IPS-NIHi7 (cell line): ENCODE measurements around the gene NFIB.

Experiments used
- DNase-seq: peaks from one replicate; pipeline ENCODE4 v3.0.0; 2012; ENCODE audit warnings: mixed read lengths; ENCODE audit errors: extremely low spot score

NFIB gene

GRCh38 chr9:14246951-14247350 is 67.0 kb downstream of the NFIB start:
- DNase-seq = no peak

GRCh38 chr9:14245901-14246525 is 67.9 kb downstream of the NFIB start:
- no peak for DNase-seq

DNA sequence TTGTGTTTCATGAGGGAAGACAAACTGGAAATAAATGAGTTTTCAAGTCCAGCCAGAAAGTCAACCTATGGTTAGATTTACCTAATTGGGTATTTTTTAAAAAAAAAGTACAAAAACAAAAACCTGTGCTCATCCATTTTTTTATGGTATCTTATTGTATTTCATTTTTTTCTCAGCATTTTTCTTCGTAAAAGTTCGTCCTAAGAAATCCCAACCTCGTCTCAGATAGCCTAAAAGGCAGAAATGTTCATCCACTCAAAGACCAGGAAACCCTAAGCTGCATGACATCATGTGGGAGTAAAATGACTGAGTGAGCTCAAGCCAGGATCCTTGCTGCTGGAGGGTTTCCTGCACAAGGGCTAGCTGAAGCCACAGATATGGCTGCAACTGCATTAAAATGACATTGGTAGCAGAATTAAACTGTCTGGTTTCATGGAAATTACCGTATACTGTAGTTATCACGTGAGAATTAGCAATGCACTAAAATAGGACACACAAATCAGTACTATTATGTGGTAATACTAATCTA is 70.4 kb downstream of the NFIB start:
- DNase-seq = no peak

- DNase-seq = no peak
Observed at GRCh38 chr9:14242150-14242805, 71.7 kb downstream of the NFIB start.

DNA sequence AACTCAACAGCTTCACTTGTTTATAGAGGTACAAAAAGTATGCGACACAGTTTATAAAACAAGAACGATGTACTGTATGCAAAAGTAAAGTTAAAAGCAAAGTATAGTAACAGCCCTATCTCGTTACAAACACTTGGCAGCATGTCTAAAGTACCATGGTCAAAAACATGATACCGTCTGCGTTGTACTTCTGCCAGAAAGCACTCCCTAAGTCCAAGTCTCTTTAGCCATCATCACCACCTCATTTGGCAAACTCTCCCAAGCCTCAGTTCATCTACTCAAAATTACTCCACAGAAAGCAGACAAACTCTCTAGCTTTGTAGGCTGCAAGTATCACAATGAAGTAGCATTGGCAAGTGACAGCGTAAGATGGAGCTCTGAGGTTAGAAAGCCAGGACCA is 73.4 kb downstream of the NFIB start:
- no peak for DNase-seq

GRCh38 chr9:14238518-14238917 is 75.4 kb downstream of the NFIB start:
- peak; percentile 23 for DNase-seq

GRCh38 chr9:14238079-14238478 is 75.9 kb downstream of the NFIB start:
- DNase-seq = peak; percentile 33

DNA sequence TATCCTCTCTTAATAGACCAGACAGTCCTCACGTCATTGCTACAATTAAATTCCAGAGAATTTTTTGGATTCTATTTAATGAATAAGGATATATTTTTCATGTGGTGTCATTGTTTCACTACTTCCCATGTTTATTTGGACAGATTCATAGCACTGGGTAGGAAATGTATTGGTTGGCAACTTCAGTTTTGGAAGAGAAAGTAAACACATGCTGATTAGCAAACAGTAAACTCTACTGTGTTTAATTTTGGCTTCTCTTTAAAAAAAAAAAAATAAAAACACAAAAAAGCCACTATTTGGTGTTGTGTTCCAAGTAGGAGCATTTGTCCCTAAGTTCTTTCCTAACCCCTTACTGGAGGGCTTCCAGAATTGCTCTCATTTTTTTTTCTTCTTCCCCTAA is 77.3 kb downstream of the NFIB start:
- DNase-seq = no peak

DNA sequence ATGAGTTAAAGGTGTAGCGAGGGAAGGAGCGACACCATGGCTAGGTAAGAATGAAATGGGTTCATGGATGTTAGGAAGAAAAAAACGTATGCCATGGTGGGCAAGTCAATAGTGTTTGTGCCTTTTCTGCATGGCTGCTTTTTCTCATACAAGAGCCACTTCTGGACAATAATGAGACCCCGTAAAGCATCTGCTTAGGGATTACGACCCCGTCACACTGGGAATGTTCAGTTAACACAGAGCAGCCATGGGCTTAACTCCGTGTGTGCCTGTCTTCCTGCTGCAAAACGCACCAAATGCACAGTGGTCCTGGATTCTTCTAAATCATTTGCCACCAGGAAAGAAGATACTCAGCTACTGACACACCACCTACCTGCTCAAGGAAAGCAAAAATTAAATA is 81.8 kb downstream of the NFIB start:
- no peak for DNase-seq

DNA sequence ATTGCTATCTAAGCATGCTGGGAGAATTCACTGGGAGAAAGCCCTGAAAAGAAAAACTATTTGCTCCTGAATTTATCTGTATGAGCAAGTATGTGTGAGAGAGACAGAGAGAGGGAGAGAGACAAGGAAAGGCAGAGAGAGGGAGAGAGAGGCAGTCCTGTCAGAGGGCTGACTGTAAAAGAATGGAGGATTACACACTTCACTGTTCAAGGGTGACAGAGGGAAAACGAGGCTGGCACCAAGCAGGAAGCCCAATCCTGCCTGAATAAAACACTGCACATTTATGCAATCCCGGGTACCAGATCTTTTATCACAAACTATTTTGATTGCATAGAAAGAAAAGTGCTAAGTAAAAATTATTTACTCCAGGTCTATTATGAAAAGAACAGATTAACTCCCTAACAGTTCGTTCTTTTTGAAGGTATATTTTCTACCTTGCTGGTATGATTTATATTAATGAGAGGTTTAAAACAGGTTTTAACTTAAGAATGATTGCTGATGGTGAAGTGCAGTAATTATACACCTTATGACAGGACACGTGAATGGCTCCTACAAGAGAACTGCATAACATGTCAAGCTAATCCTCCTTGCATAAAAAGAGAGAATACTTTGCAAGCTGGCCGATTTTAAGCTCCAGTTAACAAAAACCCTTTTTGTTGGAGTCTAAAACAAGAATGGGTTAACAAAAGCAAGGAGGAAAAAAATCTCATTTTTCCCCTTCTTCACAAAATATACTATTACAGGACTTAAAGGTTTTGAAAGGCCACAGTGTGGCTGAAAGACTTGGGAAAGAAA is 82.5 kb downstream of the NFIB start:
- no peak for DNase-seq

GRCh38 chr9:14228602-14229001 is 85.3 kb downstream of the NFIB start:
- DNase-seq = no peak

DNA sequence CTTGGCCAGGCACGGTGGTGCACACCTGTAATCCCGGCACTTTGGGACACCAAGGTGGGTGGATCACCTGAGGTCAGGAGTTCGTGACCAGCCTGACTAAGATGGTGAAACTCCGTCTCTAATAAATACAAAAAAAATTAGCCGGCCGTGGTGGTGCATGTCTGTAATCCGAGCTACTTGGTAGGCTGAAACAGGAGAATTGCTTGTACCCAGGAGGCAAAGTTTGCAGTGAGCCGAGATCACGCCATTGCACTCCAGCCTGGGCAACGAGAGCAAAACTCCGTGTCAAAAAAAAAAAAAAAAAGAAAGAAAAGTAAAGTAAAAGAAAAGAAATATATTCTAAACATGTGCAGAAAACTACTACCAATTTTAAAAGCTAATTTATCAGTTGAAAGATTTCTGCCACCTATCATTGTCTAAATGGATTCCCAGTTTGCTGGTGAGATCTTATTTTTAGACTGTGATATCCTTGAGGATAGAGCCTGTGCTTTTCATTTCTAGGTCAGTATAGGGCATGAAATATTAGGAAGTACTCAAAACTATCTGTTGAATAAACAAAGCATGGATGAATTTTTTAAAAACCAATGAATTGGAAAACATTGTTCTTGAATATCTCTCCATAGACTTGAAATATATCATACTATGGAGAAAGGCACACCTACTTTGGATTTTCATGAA is 86.9 kb downstream of the NFIB start:
- no peak for DNase-seq

DNA sequence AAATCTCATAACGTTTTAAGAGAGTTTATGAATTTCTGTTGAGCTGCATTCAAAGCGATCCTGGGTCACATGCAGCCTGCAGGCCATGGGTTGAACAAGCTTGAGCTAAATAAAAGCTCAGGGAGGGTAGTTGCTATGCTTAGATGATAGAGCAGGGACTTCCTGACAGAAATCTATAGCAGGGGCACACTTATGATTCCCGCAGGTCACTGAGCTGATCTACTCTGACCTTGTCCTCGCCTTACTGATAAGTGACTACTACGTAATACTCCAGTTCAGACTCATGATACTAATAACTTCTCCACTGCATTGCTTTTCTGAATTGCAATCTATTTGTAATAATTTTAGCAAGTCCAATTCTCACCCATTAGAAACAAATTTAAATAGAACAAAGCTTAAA is 90.9 kb downstream of the NFIB start:
- no peak for DNase-seq

GRCh38 chr9:14222149-14222835 is 91.6 kb downstream of the NFIB start:
- DNase-seq = no peak

DNA sequence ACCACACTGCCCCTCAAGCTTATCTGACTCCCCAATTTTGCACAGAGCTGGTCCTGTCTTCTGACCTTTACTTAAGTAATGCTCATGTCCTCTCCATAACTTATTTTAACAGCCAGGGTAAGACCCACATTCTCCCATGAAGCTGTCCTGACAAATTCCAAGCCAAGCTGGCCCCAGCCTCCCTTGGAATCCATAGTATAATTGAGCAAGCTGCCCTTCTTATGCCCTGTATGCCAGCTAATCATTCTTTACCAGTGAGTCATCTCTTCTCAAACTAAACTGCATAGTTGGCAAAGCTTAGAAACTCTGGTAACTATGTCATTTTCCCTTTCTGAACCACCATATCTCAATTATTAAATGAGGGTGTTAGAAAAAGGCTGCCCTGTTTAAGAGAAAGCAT is 92.4 kb downstream of the NFIB start:
- no peak for DNase-seq

DNA sequence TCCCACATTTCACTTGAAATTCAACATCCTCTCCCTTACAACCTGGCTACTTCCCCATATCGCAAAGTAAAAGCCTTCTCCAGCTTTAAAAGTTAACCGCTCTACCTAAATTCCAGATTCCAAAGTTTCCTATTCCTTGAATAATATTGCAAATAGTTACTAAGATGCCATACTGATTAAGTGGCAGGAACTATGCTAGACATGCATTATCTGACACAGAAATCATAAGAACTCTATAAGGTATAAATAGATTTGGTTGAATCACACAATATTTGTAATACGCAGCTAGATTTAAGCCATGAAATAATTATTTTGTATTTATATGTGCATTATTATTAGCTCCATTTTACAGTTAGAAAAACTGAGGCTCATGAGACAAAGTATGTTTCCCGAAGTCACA is 92.8 kb downstream of the NFIB start:
- DNase-seq = no peak

DNA sequence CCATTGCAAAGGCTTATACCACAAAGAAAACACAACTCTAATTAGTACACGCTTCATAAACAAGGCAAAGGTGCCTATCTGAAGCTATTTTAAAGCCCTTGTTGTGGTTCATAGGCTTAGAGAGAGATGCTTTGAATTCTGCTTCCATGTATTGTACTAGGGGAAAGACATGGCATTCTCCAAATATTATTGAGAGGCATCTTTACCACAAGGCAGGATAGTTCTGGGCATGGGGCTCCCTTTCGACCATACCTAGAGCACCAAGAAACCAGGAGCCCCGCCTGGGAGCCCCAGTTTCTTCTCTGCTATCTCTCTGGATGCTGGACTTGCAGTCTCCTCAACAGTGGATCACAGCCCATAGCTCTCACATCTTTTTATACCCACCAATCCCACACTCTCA is 93.7 kb downstream of the NFIB start:
- no peak for DNase-seq

GRCh38 chr9:14219850-14220249 is 94.1 kb downstream of the NFIB start:
- DNase-seq = no peak

- no peak for DNase-seq
Observed at GRCh38 chr9:14218253-14218652, 95.7 kb downstream of the NFIB start.

- DNase-seq = no peak
Observed at GRCh38 chr9:14216612-14217194, 97.2 kb downstream of the NFIB start.

DNA sequence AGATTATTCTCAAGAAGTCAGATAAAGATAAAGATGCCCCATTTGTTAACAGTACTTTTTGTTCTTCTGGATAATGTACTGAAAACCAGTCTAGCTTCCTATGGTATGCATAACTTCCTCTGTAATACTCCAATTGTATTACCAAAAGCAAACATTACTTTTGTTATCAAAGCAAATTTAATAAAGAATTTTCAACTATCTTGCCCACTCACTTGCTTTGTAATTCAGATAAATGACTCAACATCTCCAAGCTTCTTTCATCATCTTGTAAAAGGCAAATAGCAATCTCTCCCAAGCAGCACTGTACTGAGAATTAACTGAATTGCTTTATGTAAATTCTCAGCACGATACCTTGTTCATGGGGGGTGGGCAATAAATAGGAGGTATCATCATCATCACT is 98.3 kb downstream of the NFIB start:
- no peak for DNase-seq
